NB4 (cell line): ENCODE results near the gene NANOS3.
A peak's percentile ranks its signal among the peaks of the same experiment; 100 is the strongest.

Experiments used
- DNase-seq: peaks from one replicate; pipeline ENCODE4 v3.0.0; 2010; ENCODE audit warnings: low read depth
- H3K4me3 ChIP-seq: one replicate; pipeline ENCODE4 v1.5.1; 2011; ENCODE audit warnings: mild to moderate bottlenecking, low read depth, low read length, moderate library complexity
- CTCF ChIP-seq: IDR thresholded peaks from one replicate; pipeline ENCODE4 v1.5.1; 2012; ENCODE audit warnings: low read depth, low read length
- MAX ChIP-seq: IDR thresholded peaks from 2 replicates; pipeline ENCODE4 v1.6.1; 2011; ENCODE audit warnings: low read depth, low read length
- MYC ChIP-seq: IDR thresholded peaks from 2 replicates; pipeline ENCODE4 v1.6.1; 2011; ENCODE audit warnings: low read depth, low read length
- POLR2A ChIP-seq: IDR thresholded peaks from 2 replicates; pipeline ENCODE4 v1.6.1; 2011; ENCODE audit warnings: mild to moderate bottlenecking; ENCODE audit not compliant: insufficient read length; ENCODE audit errors: extremely low read depth

The NANOS3 gene

GRCh38 chr19:13877303-13877702 lies 369 bp downstream of the NANOS3 start:
- DNase-seq: no peak
- TF ChIP-seq POLR2A: no peak
- no peak for TF ChIP-seq MAX
- TF ChIP-seq MYC: no peak
- no peak for TF ChIP-seq CTCF
- H3K4me3 ChIP-seq: no peak overlapping the region

GRCh38 chr19:13880059-13881043 lies 3.4 kb downstream of the NANOS3 start:
- no peak overlapping the region for H3K4me3 ChIP-seq
- peak; percentile 95 for DNase-seq
- TF ChIP-seq POLR2A: no peak
- TF ChIP-seq MAX: peak; percentile 78
- TF ChIP-seq MYC: peak; percentile 67
- peak; percentile 94 for TF ChIP-seq CTCF

GRCh38 chr19:13881251-13881691 lies 4.3 kb downstream of the NANOS3 start:
- TF ChIP-seq MYC: no peak
- TF ChIP-seq MAX: no peak
- H3K4me3 ChIP-seq: no peak overlapping the region
- DNase-seq: peak; percentile 73

GRCh38 chr19:13881692-13882418 lies 4.9 kb downstream of the NANOS3 start:
- H3K4me3 ChIP-seq: no peak overlapping the region
- DNase-seq: peak; percentile 76
- no peak for TF ChIP-seq POLR2A
- TF ChIP-seq MYC: peak; percentile 28; the same call in 1 of the 2 replicates
- no peak for TF ChIP-seq CTCF
- peak; percentile 42; the same call in 1 of the 2 replicates for TF ChIP-seq MAX

GRCh38 chr19:13882419-13882795 lies 5.5 kb downstream of the NANOS3 start:
- no peak for TF ChIP-seq CTCF
- no peak for TF ChIP-seq MAX
- TF ChIP-seq MYC: no peak
- no peak for TF ChIP-seq POLR2A
- DNase-seq: no peak
- no peak overlapping the region for H3K4me3 ChIP-seq
